GM12892 (cell line): ENCODE results near the gene ARID2.

Source experiments
- POLR2A ChIP-seq: IDR thresholded peaks from 2 replicates; pipeline ENCODE4 v1.6.1; 2011; ENCODE audit warnings: low read depth, low read length, control low read depth
- POLR2AphosphoS5 ChIP-seq: IDR thresholded peaks from 2 replicates; pipeline ENCODE4 v1.6.1; 2011; ENCODE audit warnings: low read depth, low read length, control low read depth
- TAF1 ChIP-seq: IDR thresholded peaks from 2 replicates; pipeline ENCODE4 v1.6.1; 2011; ENCODE audit warnings: low read depth, mild to moderate bottlenecking, control low read depth, low read length, borderline replicate concordance

GRCh38 chr12:45944771-45945170 is 215.3 kb downstream of the ARID2 start:
- TF ChIP-seq POLR2A (no peak), POLR2AphosphoS5 (no peak), TAF1 (no peak)
